BLaER1 treated with 17β-estradiol and CSF1 and Interleukin-3, amounts not matched to agents 10 nM and 100 nM (cell line): ENCODE measurements around the gene MPV17.
"Not testable (repeated sequence)": the region's sequence is repeated elsewhere in the genome, so short reads cannot be mapped to it uniquely, and the experiment has no call there.

Experiments used
- H3K27ac ChIP-seq, 11 experiments: shearing (Covaris generic); formaldehyde crosslinking; 2 replicates each; pipeline ENCODE4 v1.8.1; 2022
- H3K27me3 ChIP-seq, 11 experiments: shearing (Covaris generic); formaldehyde crosslinking; 2 replicates each; pipeline ENCODE4 v1.8.1; 2022
- H3K36me3 ChIP-seq, 11 experiments: shearing (Covaris generic); formaldehyde crosslinking; 2 replicates each; pipeline ENCODE4 v1.8.1; 2022
- H3K4me1 ChIP-seq, 10 experiments: shearing (Covaris generic); formaldehyde crosslinking; 2 replicates each; pipeline ENCODE4 v1.8.1; 2022
- H3K4me2 ChIP-seq, 11 experiments: shearing (Covaris generic); formaldehyde crosslinking; 2 replicates each; pipeline ENCODE4 v1.8.1; 2022
- H3K4me3 ChIP-seq, 10 experiments: shearing (Covaris generic); formaldehyde crosslinking; 2 replicates each; pipeline ENCODE4 v1.8.1; 2022
- H3K9ac ChIP-seq, 11 experiments: shearing (Covaris generic); formaldehyde crosslinking; 2 replicates each; pipeline ENCODE4 v1.8.1; 2022
- H3K9me3 ChIP-seq, 11 experiments: shearing (Covaris generic); formaldehyde crosslinking; replicated peaks in 1 of 11; 2 replicates each; pipeline ENCODE4 v1.8.1; 2022
- H4K20me1 ChIP-seq, 11 experiments: shearing (Covaris generic); formaldehyde crosslinking; 2 replicates each; pipeline ENCODE4 v1.8.1; 2022
- Cebpa-rat ChIP-seq, 11 experiments: shearing (Covaris generic); IDR thresholded peaks; 2 replicates each; pipeline ENCODE4 v1.8.1; 2022

The MPV17 gene

GRCh38 chr2:27347641-27348040 lies 24.7 kb upstream of the MPV17 start:
- no peak overlapping the region for H3K27ac ChIP-seq

GRCh38 chr2:27336173-27336572 lies 13.3 kb upstream of the MPV17 start:
- H4K20me1 ChIP-seq: peaks cover 0 to 11% (median 0%) of the 10 kb centered on the region in 11 experiments; a peak in 3 of 22 replicates
- no peak overlapping the region for H3K4me3 ChIP-seq
- no peak overlapping the region for H3K9ac ChIP-seq
- no peaks in the 10 kb centered on the region for H3K27me3 ChIP-seq
- H3K36me3 ChIP-seq: peaks cover 99 to 100% (median 100%) of the 10 kb centered on the region in 11 experiments
- no peak overlapping the region for H3K27ac ChIP-seq
- no peaks in the 10 kb centered on the region for H3K9me3 ChIP-seq
- H3K4me2 ChIP-seq: no peak overlapping the region
- no peak for TF ChIP-seq Cebpa-rat (IDR thresholded peaks at IDR 0.05)
- no peaks in the 10 kb centered on the region for H3K4me1 ChIP-seq

More at GRCh38 chr2:27347641-27348040, 24.7 kb upstream of the MPV17 start:
- no peak for TF ChIP-seq Cebpa-rat (IDR thresholded peaks at IDR 0.05)
- Histone ChIP-seq H3K4me3 (no peak overlapping the region), H3K9me3 (no peaks in the 10 kb centered on the region), H3K4me1 (peaks cover 0 to 5% (median 0%) of the 10 kb centered on the region in 10 experiments; a peak in 1 of 20 replicates), H4K20me1 (peaks cover 78 to 97% (median 87%) of the 10 kb centered on the region in 11 experiments; a peak in 21 of 22 replicates), H3K27me3 (no peaks in the 10 kb centered on the region), H3K9ac (no peak overlapping the region), H3K36me3 (peaks cover 23 to 90% (median 68%) of the 10 kb centered on the region in 11 experiments), H3K4me2 (no peak overlapping the region)

- no peaks in the 10 kb centered on the region for H3K4me1 ChIP-seq
- peaks cover 99 to 100% (median 100%) of the 10 kb centered on the region in 11 experiments for H3K36me3 ChIP-seq
- peaks cover 0 to 11% (median 0%) of the 10 kb centered on the region in 11 experiments; a peak in 2 of 22 replicates for H4K20me1 ChIP-seq
- no peak overlapping the region for H3K27ac ChIP-seq
- H3K4me3 ChIP-seq: no peak overlapping the region
- TF ChIP-seq Cebpa-rat (IDR thresholded peaks at IDR 0.05): no peak
- no peaks in the 10 kb centered on the region for H3K27me3 ChIP-seq
- H3K9me3 ChIP-seq: no peaks in the 10 kb centered on the region
- no peak overlapping the region for H3K4me2 ChIP-seq
- no peak overlapping the region for H3K9ac ChIP-seq
These were observed 12.4 kb upstream of the MPV17 start for GRCh38 chr2:27335311-27335710.

GRCh38 chr2:27324720-27325119 lies 1.8 kb upstream of the MPV17 start:
- H3K4me2 ChIP-seq: peak overlapping the region in 9 of 11 experiments; percentile 88 to 100 (median 98); a peak in 12 of 22 replicates
- H3K27ac ChIP-seq: peak overlapping the region in 5 of 11 experiments; percentile 89 to 99 (median 96); a peak in 4 of 22 replicates
- peaks cover 39 to 64% (median 45%) of the 10 kb centered on the region in 11 experiments for H3K36me3 ChIP-seq
- H3K9ac ChIP-seq: peak overlapping the region in 1 of 11 experiments; percentile 24; a peak in 3 of 22 replicates
- peak in 6 of 11 experiments; percentile 10 to 60 (median 55); a peak in 6 of 22 replicates for TF ChIP-seq Cebpa-rat (IDR thresholded peaks at IDR 0.05)
- H3K4me3 ChIP-seq: no peak overlapping the region
- H3K4me1 ChIP-seq: peaks cover 28 to 50% (median 42%) of the 10 kb centered on the region in 10 experiments
- H4K20me1 ChIP-seq: 0 out of 22 replicates have a peak, but pooled peaks cover 0 to 7% (median 0%) of the 10 kb centered on the region in 11 experiments
- H3K9me3 ChIP-seq: no peaks in the 10 kb centered on the region
- H3K27me3 ChIP-seq: no peaks in the 10 kb centered on the region

- H3K4me2 ChIP-seq: peak overlapping the region; percentile 88 to 100 (median 98)
- no peak for TF ChIP-seq Cebpa-rat (IDR thresholded peaks at IDR 0.05)
- peak overlapping the region; percentile 89 to 99 (median 95) for H3K27ac ChIP-seq
- H3K4me1 ChIP-seq: peaks cover 28 to 50% (median 42%) of the 10 kb centered on the region in 10 experiments
- H3K27me3 ChIP-seq: no peaks in the 10 kb centered on the region
- H4K20me1 ChIP-seq: peaks cover 0 to 13% (median 0%) of the 10 kb centered on the region in 11 experiments; a peak in 2 of 22 replicates
- H3K36me3 ChIP-seq: peaks cover 29 to 59% (median 38%) of the 10 kb centered on the region in 11 experiments
- no peaks in the 10 kb centered on the region for H3K9me3 ChIP-seq
- H3K4me3 ChIP-seq: peak overlapping the region; percentile 72 to 94 (median 86)
- H3K9ac ChIP-seq: peak overlapping the region; percentile 88 to 98 (median 94)
These were observed 844 bp upstream of the MPV17 start for GRCh38 chr2:27323596-27324285.

GRCh38 chr2:27322301-27322765 lies 564 bp downstream of the MPV17 start:
- peaks cover 0 to 22% (median 0%) of the 10 kb centered on the region in 11 experiments; a peak in 7 of 22 replicates for H4K20me1 ChIP-seq
- peak overlapping the region; percentile 89 to 99 (median 95) for H3K27ac ChIP-seq
- no peaks in the 10 kb centered on the region for H3K27me3 ChIP-seq
- H3K4me2 ChIP-seq: peak overlapping the region; percentile 88 to 100 (median 98)
- H3K4me1 ChIP-seq: peaks cover 29 to 51% (median 42%) of the 10 kb centered on the region in 10 experiments
- peak overlapping the region; percentile 88 to 98 (median 94) for H3K9ac ChIP-seq
- peak overlapping the region; percentile 72 to 94 (median 86) for H3K4me3 ChIP-seq
- TF ChIP-seq Cebpa-rat (IDR thresholded peaks at IDR 0.05): no peak
- no peaks in the 10 kb centered on the region for H3K9me3 ChIP-seq
- peaks cover 18 to 58% (median 27%) of the 10 kb centered on the region in 11 experiments for H3K36me3 ChIP-seq

- Histone ChIP-seq H3K4me1 (peaks cover 29 to 53% (median 42%) of the 10 kb centered on the region in 10 experiments), H4K20me1 (peaks cover 0 to 35% (median 11%) of the 10 kb centered on the region in 11 experiments; a peak in 10 of 22 replicates), H3K4me2 (peak overlapping the region; percentile 88 to 100 (median 98); a peak in 21 of 22 replicates), H3K27me3 (no peaks in the 10 kb centered on the region), H3K4me3 (no peak overlapping the region), H3K27ac (no peak overlapping the region), H3K36me3 (peaks cover 17 to 58% (median 27%) of the 10 kb centered on the region in 11 experiments), H3K9me3 (no peaks in the 10 kb centered on the region), H3K9ac (peak overlapping the region in 5 of 11 experiments; percentile 9 to 98 (median 93); a peak in 5 of 22 replicates)
- no peak for TF ChIP-seq Cebpa-rat (IDR thresholded peaks at IDR 0.05)
These were observed 1.8 kb downstream of the MPV17 start for GRCh38 chr2:27320958-27321543.

- not testable (repeated sequence) for H3K27ac ChIP-seq, H3K9me3 ChIP-seq, H3K27me3 ChIP-seq, H3K4me2 ChIP-seq, H3K4me3 ChIP-seq, H3K9ac ChIP-seq
- peaks cover 13 to 58% (median 30%) of the 10 kb centered on the region in 11 experiments; a peak in 18 of 22 replicates for H3K36me3 ChIP-seq
- peaks cover 0 to 43% (median 12%) of the 10 kb centered on the region in 11 experiments; a peak in 12 of 22 replicates for H4K20me1 ChIP-seq
- H3K4me1 ChIP-seq: peaks cover 29 to 47% (median 36%) of the 10 kb centered on the region in 10 experiments
These were observed 3.1 kb downstream of the MPV17 start for GRCh38 chr2:27319839-27320238.
